Anterior cingulate cortex (tissue), 58 donors: ENCODE measurements around the gene DDX54.

Experiments
- DNase-seq, 58 donors: peaks; one replicate each; lab custom pipeline; 2025; lab: John Stamatoyannopoulos, UW

Gene DDX54

GRCh38 chr12:113194971-113195391 is 9.7 kb upstream of the DDX54 start:
- no peak for DNase-seq

DNA sequence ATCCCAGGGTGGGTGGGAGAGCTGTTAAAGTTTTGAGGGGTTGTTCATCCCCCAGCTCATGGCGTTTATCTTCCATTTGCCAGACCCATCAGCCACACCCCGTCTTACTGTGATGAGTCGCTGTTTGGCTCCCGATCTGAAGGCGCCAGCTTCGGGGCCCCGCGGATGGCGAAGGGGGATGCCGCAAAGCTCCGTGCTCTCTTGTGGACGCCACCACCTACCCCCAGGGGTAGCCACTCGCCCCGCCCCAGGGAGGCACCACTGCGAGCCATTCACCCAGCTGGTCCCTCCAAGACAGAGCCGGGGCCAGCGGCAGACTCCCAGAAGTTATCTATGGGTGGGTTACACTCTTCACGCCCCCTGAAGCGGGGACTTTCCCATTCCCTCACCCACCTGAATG is 5.9 kb upstream of the DDX54 start:
- no peak for DNase-seq

DNA sequence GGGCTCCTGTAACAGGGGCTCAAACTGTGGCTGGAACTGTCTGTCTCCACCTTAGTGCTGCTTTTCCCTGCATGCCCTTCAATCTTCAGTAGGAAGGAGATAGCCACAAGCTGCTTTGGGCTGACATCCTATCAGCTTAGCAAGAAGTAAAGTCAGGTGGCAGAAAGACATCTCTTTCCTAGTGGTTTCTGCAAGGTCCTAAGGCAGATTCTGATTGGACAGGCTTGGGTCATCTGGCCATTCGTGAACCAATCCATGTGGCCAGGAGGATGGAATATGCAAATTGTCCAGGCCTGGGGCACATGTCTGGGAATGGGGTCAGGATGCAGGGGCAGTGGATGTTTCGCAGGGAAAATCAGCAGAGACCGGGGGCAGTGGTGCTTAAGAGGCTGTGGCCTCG is 5.5 kb upstream of the DDX54 start:
- peak in 13 of 58 donors; percentile 2 to 49 (median 14) for DNase-seq

GRCh38 chr12:113189361-113189760 is 4.1 kb upstream of the DDX54 start:
- DNase-seq, result no peak

- DNase-seq, result no peak
Measured at GRCh38 chr12:113186666-113187325, 1.5 kb upstream of the DDX54 start.

DNA sequence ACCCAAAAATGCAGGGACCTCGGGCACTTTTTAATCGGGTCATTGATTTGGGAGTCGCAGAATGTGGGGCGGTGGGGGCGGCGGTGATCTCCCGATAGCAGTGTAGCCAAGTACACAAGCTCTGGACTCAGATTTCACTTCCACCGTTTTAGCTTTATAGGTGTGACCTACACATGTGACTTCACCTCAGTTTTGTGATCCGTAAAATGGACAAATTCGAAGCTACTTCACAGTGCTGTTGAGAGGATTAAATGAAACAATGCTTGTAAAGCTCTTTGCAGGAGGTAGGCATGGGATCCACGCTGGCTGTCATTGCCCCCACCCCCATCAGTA is 721 bp upstream of the DDX54 start:
- DNase-seq, result no peak

GRCh38 chr12:113184900-113185179 is 438 bp downstream of the DDX54 start:
- peak; percentile 32 to 90 (median 78) for DNase-seq

- DNase-seq, result no peak
Measured at GRCh38 chr12:113184098-113184899, 979 bp downstream of the DDX54 start.

- no peak for DNase-seq
Measured at GRCh38 chr12:113183030-113183589, 2.2 kb downstream of the DDX54 start.

GRCh38 chr12:113181975-113182374 is 3.3 kb downstream of the DDX54 start:
- no peak for DNase-seq

DNA sequence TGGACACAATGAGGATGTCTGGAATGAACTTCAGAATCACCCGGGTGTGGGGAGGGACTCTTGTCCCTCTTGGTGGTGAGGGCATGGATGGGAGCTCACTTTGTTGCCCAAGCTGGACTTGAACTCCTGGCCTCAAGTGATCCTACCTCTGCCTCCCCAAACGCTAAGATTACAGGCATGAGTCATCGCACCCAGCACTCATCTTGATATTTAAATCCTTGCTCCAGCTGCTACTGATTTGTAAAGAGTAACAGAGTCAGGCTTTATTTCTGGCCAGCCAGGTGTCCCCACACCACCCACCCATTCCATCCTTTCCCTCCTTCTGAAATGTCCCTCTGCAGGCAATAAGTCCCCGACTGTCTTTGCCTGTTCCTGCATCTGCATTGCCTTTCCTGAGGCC is 4.9 kb downstream of the DDX54 start:
- no peak for DNase-seq

DNA sequence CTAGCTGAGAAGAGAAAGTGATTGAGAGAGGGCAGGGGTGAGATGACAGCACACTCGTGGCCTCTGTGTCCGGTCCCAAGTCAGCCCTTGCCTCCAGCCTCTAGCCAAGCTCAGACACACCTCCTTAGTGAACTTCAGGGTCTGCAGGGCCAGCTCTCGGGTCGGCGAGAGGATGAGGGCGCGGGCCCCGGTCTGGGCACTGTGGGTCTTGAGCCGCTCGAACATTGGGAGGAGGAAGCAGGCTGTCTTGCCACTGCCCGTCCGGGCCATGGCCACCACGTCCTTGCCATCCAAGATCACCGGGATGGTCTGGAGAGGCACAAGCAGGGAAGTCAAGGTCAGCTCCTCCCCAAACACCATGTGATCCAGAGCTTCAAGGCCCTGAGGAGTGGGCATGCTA is 6.3 kb downstream of the DDX54 start:
- no peak for DNase-seq

DNA sequence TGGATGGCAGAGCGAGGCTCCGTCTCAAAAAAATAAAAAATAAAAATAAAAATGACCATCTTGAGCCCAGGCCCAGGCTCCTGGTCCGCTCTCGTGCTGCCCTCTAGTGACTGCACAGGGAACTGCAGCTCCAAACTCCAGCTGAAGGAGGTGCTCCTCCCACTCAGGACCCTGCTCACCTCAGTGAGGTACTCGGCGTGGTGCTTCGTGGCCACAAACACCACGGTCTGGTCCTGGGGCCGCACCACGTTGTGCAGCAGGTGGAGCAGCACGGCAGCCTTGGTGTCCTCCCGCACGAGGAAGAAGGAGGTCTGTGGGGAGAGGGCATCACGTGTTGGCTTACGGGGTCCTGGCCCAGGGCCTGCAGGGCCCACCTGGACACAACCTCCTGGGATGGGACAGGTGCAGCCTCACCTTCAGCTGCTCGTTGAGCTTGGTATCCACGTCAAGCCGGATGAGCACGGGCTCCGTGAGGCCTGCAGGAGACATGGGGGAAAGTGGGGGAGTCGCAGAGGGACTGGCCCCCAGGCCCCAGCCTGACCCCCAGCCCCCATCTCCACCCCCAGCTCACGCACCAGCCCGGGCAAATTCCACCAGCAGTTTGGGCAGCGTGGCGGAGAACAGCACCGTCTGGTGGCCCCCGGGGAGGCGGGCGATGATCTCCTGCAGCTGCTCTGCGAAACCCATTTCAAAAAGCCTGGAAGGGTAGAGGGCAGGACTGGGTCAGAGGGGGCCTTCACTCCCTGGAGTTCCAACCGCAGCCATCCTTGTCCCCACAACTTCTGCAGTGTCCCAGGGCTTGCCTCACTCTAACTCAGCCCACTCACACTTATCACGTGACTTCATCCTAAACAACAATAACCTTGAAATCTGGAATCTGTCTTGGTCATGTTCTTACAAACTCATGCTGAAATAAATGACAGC is 10.6 kb downstream of the DDX54 start:
- DNase-seq, result peak in 54 of 58 donors; percentile 9 to 89 (median 46)

GRCh38 chr12:113173081-113173698 is 12.1 kb downstream of the DDX54 start:
- no peak for DNase-seq

DNA sequence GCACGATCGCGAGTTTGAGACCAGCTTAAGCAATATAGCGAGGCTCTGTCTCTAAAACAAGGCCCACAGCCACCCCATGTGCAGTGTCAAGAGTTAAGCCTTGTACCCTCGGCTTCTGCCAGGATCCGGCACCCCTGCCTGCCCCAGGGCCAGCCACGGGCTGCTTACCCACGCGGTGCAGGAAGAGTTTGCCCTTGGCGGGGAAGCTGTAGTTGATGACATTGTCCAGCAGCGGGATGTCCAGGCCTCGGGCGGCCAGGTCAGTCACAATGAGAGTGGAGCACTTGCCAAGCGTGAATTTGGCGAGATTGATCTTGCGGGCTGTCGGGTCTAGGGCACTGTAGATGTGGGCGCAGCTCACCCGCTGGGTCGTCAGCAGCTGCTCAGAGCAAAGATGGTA is 13.1 kb downstream of the DDX54 start:
- no peak for DNase-seq

DNA sequence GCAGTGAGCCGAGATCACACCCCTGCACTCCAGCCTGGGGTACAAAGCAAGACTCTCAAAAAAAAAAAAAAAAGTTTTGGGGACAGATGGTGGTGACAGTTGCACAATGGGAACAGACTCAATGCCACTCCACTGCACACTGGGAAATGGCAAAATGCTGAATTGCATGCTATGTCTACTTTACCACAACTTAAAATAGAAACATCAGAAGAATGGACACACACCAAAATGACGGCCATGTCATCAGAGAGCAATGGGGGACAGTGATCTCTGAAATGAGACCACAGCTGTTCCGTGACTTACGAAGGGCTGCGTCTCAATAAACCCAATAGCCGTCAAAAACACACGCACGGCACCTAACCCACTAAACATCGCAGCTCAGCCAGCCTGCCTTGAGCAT is 13.7 kb downstream of the DDX54 start:
- no peak for DNase-seq

DNA sequence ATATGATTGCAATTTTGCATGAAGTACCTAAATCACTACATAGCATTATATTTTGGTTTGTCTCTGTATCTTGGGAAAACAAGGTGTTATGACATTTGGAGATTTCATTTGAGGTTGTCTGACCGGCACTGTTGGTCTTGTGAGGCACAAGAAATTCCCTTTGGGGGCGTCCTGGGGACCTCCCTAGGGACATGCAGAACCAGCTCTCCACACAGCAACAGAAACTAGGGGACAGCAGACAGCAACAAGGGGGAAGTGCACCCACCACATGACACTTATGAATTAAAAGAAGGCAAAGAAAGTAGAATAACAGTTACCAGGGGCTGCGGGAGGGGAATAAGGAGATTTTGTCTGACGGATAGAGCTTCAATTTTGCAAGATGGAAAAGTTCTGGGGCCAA is 14.4 kb downstream of the DDX54 start:
- DNase-seq, result no peak

DNA sequence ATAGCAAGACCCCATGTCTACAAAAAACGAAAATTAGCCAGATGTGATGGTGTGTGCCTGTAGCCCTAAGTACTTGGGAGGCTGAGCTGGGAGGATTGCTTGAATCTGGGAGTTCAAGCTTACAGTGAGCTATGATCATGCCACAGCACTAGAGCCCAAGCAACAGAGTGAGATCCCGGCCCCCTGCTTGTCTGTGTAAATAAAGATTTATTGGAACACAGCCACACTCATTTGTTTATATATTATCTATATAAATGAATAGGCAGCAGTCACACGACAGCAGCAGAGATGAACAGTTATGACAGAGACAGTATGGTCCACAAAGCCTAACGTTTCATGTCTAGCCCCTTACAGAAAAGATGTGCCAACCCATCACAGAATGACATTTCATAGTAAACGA is 14.8 kb downstream of the DDX54 start:
- DNase-seq, result no peak

DNA sequence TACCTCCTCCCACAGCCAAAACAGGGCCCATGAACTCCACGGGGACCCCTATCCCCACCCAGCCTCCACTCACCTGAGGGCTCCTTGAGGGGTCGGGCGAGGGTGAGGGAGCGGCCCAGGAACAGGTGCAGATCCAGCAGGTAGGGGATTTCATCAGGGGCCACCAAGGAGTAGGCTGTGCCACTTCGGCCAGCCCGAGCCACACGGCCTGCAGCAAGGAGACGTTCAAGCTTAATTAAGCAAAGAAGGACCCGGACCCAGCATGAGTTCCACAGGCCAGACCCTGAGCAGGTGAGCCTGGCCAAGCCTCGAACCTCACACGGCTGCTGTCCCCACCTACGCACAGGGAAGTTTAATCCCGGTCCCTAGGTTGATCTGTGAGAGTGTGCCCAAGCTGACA is 15.6 kb downstream of the DDX54 start:
- no peak for DNase-seq

DNA sequence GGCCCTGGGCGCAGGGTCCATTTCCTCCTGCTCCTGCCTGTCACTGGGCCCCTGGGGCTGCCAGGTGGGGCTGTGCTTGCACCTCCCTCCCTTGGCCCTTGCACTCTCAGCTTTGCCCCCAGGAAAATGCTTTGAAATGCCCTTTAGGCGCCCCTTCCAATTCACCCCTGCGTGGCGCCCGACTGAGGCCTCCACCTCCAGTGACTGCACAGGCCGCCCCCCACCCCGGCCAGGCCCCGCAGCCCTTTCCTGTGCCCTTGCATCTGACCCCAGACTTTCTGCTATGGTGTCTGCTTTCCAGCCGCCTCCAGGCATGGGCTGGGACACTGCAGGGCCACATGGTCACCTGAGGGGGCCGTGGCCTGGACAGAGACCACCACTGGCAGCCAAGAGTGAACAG is 17.4 kb downstream of the DDX54 start:
- no peak for DNase-seq
